MM.1S (cell line): ENCODE measurements around the gene CASZ1.

Source experiments
- CTCF ChIP-seq: fragments of 300-600 bp; sonication (generic); IDR thresholded peaks from 2 replicates; pipeline ENCODE4 v1.5.1; 2016; ENCODE audit warnings: antibody characterized with exemption, low read length, mixed read lengths
- EZH2 ChIP-seq: fragments of 300-600 bp; sonication (generic); optimal IDR thresholded peaks from 2 replicates; pipeline ENCODE3; 2017; ENCODE audit warnings: low read depth, mild to moderate bottlenecking, antibody characterized with exemption, low read length, mixed read lengths
- EZH2phosphoT487 ChIP-seq: fragments of 300-600 bp; sonication (generic); IDR thresholded peaks from 2 replicates; pipeline ENCODE4 v1.6.1; 2018; ENCODE audit warnings: antibody characterized with exemption, low read length

GRCh38 chr1:10705953-10706352 lies 90.5 kb downstream of the CASZ1 start:
- TF ChIP-seq CTCF, result no peak
- TF ChIP-seq EZH2, result no peak
- TF ChIP-seq EZH2phosphoT487, result no peak
